H4 (cell line): ENCODE data around the gene RALY. TPM values are rescaled to one million over a fixed set of nuclear protein-coding genes. Genes with fewer than 3 reads are reported as not detected.
"Not testable (repeated sequence)": the region's sequence is repeated elsewhere in the genome, so short reads cannot be mapped to it uniquely, and the experiment has no call there.

Experiments
- DNase-seq: peaks from one replicate; pipeline ENCODE4 v3.0.0-alpha.2; 2015; ENCODE audit warnings: low spot score
- total RNA-seq: library from RNA; depleted of rRNA; stranded (reverse); fragments of >200 nt; shearing (Covaris generic); gene quantifications from 2 replicates; pipeline ENCODE4 v1.2.3, GENCODE V29; 2014

Gene RALY
- total RNA-seq, 1 experiment from 2014 or later: 92.6 TPM

DNA sequence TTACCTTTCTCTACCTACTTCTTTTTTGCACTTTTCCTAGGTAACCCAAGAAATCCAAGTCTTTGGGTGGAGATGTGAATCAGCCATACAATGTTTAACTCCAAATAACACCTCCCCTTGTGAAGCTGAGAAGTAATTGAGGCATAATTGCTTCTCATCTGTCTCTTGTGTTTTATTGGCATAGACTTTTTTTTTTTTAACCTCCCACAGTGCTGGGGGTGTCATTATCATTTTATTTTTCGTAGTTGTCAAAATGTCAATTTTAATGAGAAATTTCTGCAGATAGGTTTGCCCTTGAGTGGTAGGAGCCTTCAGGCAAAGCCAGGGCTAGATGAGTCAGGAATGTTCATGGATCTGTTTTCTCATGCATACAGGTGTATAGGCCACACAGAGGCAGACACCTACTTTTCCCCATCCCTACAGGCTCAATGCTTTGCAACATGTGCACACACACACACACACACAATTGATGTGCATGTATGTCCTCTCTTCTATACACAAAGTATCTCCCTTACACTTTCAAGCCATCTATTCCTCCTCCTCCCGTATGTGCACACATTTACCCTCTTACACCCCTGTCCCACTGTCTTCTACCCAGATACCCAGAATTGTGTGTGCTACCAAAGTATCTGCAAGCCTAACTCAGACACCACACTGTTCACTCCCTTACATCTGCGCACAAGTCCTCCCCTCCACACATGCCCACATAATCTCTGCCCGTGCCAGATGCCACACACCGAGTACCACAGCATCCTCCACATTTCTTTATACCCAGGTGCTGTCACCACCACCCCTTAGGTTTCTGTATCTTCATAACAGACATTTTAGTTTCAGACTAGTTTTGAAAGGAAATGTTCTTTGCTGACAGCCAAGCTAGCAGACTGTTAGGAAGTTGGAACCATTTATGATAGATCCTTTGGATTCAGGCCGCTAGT, 22.0 kb downstream of the RALY start:
- no peak for DNase-seq

DNA sequence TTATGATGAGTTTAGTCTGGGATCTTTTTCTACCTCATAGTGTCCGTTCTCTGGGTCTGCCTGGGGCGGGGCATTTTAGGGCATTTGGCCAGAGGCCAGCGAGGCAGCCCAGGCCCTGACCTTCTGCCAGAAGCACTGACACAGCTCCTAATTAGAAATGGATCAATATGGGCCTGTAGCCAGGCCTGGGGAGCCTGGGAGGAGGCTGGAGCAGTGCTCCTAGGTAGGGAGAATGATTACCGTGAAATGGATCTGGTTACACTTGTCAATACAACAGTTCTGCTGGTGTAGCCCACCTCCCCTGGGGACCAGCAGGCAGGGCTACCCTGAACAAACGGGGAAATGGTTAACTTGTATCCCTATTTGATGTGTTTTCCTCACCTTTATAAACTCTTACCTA, 23.0 kb downstream of the RALY start:
- DNase-seq: no peak

DNA sequence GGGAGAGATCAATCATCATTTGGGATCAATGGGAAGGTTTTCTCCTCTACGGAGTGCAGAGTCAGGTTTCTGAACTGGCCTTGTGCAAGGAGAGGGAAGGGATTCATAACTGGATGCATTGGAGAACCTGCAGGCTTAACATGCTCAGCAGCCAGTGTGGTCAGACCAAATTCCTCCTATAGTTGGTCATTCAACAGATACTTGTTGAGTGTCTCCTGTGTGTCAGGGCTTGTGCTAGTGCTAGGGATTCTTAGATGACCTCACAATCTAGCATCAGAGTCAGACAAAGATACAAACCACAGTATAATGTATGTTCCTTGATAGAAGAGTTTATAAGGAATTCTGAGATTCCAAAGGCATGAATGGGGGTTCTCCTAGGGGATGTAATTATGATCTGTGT, 23.9 kb downstream of the RALY start:
- DNase-seq: peak; percentile 14

DNA sequence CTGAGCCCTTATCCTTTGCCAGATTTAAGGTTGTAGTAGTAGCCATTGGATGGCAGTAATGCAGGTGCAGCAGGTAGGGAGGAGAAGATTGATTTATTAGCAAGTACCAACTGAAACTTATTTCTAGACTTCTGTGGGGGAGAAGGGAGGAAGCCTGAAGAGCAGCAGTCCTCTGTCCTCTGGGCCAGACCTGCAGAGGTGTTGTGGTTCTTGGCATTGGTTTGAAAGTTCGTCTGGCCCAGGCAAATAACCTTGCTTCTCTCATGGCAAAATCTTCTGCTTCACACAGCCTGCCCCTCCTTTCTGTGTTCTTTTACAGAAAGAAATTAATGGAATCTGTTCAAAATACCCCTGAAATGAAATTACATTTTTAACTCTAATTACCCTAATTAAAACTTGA, 24.5 kb downstream of the RALY start:
- no peak for DNase-seq

DNA sequence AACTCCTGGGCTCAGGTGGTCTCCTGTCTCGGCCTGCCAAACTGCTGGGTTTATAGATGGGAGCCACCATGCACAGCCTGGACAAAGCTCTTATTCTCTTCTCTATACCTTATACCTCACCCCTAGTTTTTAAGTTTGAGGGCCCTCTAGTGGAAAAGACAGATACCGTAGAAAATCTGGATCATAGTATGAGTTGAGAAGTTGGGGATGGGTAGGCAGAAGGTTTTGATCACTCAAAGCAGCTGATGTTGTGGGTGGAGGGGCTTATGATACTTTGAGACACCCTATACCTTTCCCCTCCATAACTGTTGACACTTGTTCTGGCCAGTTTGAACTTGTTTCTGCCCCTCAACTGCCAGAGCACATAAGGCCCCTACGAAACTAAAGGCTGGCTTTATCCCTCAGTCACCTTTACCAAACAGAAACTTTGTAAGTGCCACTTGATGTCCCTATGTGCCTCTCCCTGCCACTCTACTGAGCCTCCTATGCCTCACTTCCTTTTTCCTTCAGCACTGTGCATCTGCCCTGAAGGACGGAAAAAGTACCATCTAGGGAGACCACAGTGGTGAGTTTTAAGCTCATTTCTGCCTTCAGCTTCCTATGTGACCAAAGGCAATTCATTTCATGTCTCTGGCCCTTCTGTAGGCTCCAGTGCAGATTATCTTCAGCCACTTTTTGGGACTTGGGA, 28.6 kb downstream of the RALY start:
- DNase-seq: no peak

DNA sequence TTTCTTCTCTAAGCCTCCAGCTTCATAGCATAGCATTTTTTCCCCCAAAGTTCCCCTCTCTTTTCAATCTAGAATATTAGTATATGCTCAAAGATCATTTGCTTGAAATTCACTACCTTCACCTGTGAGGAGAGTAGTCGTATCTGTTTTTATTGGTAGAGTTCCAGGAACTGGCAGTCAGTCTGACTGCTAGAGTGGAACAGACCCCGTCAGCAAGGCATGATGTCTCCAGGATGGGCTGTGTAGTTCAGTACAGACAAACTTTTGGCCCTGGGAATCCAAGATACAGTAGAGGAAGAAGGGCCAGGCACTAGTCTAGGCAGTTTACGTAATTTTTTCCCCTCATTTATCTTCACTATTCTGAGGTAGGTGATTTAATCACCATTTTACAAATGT, 29.1 kb downstream of the RALY start:
- DNase-seq: no peak

DNA sequence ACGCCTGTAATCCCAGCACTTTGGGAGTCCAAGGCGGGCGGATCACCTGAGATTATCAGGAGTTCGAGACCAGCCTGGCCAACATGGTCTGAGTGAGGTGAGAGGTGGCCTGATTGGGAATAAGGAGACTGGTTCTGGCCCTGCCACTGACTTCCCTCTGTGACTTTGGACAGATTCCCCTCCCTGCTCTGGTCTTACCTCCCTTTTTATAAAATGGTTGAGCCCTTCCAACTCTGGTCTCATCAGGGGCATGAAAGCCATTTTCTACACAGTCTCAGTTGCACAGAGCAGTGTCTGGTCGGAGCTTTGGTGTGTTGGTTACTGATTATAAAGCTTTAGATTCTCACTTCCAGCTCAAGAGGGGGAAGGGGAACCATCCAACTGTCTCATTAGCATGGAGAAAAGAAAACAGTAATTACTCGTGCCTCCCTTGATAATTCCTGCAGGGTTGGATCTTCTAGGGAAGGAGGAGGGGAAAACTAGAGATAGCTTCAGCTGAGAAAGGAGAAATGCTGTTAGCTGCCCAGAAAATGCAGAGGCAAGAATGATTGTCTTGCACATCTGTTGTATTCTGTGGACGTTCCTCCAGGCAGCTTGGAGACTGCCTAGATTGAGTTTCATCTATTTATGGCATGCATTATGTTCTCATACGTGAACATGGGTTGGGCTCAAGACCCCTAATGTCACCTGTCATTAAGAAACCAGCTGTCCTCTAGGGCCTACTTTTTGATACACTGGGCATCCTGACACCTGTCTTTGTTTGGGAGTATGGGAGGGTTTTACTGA, 30.4 kb downstream of the RALY start:
- no peak for DNase-seq

DNA sequence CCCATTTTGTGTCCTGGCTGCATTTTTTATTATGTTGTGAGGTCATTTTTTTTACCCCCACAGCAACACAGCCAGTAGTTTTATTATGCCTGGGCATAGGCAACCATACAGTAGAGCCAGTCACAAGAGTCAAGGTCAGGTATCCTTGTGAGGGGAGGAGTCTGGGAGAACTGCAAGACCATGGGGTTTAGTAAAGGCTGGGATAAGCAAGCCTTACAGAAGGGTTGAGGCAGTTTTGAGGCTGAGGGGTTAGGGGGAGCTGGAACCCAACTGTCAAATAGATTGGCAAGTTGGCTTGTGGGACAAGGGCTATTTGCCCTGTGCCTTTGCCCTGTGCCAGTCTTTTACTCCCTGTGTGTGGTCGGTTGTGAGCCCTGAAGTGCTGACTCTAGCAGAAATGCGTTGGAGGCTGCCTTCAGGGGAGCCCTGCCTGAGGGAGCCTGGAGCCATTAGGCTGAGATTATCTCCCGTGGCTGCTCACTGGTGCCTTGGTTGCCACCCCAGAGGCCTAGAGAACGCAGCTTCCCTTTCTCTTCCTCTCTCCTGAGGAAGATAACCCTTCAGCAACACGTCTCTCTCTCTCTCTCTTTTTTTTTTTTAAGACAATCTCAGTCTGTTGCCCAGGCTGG, 31.1 kb downstream of the RALY start:
- no peak for DNase-seq

DNA sequence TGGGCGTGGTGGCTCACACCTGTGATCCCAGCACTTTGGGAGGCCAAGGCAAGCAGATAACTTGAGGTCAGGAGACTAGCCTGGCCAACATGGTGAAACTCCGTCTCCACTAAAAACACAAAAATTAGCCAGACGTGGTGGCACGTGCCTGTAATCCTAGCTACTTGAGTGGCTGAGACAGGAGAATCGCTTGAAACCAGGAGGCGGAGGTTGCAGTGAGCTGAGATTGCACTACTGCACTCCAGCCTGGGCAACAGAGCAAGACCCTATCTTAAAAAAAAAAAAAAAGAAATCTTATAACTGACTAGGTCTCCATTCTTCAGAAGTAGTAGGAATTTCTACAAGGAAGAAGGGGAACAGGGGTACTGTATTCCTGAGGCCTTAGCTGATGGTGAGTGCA, 34.3 kb downstream of the RALY start:
- not testable (repeated sequence) for DNase-seq

DNA sequence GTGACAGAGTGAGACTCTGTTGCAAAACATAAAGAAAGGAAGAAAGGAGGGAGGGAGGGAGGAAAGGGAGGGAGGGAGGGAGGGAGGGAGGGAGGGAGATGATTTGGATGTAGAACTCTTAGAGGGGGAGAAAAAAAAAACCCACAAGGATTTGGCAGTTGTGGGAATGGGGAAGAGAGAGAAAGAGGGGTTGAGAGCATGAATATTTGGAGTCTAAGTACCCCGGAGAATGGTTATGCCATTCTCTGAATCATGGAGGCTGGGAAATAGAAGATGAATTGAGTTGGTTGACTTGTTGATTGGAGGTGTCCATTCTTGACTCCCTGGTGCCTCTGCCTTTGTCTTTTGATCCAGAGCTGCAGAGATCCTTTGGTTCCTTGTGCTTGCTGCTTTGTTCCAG, 35.7 kb downstream of the RALY start:
- DNase-seq: no peak

DNA sequence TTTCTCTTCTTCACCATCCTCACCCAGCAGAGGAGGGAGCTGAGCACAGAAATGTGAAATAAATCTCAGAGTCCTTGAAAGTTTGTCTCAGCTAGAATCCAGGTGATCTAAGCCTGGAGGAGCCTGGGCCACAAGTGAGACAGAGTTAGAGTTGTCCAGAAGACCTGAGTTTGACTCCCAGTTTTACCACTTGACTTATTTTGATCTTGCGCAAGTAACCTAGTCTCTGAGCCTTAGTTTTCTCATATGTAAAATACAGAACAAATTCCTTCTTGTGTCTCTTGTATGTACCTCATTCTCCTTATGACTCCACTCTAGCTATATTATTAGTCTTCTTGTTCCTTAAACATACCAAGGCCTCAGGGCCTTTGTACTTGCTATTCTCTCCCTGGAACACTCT, 36.7 kb downstream of the RALY start:
- no peak for DNase-seq

DNA sequence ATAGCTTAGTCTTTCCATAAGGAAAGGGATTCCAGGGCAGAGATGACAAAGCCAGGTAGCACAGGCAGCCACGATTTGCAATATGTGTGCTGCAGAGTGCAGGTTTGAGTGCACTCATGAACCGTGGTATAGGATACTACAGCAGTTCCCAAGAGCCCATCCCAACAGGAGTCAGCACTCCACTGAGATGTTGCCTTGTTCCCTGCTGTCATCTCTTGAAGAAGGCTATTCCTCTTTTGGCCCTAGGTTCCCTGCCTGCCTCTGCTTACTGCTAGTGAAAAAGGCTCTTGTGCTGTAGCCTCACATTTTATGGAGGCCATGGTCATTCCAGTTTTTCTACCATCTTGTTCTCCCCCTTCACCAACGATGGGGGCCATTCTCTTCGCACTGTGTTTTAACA, 40.2 kb downstream of the RALY start:
- DNase-seq: no peak

DNA sequence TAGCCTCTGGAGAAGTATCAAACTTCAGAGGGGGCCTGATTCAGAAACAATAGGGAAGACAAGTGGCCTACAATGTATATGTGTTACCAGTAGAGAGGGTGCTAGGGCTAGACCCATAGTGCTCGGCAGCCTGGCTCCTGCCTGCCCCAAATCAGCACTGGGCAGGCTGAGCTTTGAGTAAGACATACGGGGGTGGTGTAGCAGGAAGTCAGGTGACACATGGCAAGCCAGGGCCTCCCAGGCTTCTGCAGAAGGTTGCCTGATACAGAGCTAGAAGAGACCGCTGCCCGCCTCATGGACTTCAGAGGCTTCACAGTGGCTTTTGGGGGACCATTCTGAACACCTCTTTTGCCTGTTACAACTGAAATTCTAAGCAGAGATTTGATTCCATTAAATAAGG, 43.4 kb downstream of the RALY start:
- no peak for DNase-seq

DNA sequence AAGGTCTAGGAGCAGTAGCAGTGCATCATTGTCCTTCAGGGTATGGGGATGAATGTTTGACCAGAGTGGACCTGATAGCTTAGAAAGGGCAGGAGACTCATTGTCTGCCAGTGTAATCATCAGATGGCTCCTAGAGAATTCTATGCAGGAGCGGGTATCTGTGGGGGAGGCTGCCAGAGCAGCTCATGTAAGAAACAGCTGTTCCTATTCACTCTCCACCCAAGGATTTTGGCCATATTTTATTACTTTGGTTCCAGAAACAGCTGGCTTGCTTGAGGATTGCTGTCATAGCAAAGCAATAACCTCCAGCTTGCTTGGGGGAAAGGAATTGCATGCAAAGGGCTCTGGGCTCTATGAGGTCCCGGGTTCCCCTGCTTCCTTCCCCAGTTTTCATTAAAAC, 44.1 kb downstream of the RALY start:
- no peak for DNase-seq

DNA sequence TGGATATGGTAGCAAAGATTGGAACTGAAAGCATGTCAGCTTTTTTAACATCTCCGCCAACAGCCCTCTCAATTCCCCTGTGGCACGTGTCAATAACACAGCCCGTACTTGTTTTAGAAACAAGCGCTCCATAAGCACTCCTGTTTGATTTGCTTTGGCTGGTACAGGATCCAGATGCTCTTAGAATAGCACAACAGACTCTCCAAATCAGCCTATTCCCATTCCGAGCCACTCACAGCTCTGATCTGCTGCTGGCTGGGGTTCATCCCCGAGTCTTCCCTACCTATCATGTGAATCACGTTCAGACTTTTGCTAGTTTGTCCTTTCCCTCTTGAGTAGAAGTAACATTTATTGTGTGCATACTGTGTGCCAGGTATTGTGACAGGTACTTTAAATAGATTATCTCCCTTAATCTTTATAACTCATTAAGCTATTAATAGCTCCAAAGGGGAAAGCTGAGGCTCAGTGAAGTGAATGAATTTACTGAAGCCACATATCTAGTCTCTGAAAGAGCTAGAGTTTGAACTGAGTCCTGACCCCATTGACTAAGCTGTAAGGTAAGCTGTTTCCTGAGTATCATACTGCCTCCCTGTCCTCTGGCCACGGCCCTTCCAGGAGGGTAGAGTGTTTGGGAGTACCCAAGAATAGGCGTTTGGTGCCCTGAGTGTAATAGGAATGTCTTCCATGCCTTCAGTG, 46.7 kb downstream of the RALY start:
- DNase-seq: no peak

DNA sequence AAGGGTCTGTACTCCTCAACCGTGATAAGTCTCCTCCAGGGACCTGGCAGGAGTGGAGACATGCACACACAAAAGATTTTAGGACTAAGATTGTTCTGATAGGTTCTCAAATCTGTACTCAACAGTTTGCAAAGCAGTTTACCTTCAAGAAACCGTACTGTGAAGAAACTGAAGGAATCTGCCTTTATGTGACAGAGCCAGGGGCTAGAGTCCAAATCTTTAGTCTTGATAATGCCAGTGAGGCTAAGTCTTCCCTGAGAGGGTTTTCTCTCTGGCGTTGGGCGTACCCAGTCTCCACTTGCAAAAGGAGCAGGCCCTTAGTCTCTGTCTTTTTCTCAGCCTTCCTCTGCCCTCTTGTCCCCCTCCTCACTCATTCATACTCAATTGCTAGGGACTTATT, 47.5 kb downstream of the RALY start:
- no peak for DNase-seq

DNA sequence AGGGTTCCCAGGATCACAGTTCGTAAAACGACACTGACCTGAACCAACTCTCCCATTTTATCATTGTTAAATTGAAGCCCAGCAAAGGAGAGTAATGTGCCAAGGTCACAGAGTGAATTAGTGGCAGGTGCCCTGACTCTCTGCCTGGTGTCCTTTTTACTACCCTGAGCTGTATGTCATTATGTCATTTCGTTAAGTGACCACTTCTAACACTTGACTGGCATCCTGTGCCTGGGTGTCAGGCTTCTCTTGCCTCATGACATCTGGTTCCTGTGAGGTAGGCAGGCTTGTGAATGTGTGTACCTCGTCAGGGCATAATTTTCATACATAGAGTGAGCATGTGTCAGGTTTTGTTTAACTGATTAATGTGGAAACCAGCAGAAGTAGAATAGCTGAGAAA, 48.6 kb downstream of the RALY start:
- no peak for DNase-seq

DNA sequence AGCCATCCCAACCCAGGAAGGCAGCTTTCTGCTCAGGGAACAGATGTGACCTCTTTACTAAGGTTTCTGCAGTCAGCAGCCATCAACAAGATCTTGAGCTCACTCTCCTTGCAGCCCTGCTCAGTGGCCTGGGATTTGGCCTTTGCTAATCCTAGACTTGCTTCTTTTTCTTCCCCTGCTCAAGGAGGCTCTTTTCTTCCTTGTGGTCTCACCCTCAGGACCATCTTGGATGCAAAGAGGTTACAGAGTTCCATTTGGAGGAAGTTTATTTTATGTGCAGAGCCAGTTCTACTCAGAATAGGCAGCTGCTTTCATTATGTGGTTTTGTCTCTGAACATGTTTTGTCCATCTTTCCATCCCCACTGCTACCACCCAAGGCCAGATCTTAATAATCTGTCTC, 49.3 kb downstream of the RALY start:
- no peak for DNase-seq

DNA sequence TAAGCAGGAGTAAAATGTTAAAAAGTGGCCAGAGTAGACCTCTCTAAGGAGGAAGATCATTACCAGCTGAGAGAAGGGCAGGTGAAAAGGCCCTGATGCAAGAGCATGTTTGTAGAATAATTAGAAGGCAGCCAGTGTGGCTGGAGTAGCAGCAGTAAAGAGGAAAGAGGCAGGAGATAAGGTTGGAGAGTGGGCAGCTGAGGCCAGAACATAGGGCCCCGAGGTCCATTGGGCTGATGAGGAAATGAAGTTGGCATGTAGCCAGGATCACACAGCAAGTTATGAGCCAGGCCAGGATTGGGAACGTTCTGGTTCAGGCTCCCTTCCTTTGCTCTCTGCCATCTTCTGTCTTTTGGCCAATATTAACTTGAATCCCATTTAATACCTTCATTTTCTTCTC, 51.6 kb downstream of the RALY start:
- no peak for DNase-seq

DNA sequence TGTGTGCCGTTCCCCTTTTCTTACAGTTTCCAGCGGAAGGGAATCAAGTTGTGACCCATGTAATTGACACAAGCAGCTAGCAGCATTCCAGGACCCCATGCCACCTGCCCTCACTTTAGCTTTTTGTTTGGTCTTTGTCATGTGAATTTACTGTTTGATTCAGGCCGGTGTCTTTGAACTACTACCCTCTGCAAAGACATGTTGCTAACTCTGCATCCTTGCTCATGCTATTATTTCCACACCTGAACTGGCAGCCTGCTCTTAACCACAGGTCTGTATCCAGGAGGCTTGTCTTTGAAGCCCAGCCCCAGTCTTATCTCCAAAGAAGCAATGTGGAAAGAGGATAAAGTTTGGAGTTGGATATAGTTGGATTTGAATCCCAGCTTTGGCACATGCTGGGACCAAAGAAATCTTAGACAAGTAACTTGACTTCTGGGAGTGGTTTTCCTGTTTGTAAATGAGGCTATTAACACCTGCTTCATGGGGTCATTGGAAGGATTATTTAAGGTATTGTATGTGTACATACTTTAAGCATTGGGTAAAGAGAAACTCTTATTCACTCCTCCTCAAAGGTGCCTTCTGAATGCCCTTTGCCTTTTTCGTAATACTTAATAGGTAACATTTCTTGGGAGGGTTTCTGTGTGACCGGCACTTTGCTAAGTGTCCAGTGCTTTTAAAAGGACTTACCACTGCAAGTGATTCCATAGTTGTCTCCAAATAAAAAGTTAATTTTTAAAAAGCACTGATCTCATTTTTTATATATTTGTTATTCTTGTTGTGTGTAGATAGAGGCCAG, 52.4 kb downstream of the RALY start:
- no peak for DNase-seq
